Measurements from ENCODE around the gene MYO18B.

DNA sequence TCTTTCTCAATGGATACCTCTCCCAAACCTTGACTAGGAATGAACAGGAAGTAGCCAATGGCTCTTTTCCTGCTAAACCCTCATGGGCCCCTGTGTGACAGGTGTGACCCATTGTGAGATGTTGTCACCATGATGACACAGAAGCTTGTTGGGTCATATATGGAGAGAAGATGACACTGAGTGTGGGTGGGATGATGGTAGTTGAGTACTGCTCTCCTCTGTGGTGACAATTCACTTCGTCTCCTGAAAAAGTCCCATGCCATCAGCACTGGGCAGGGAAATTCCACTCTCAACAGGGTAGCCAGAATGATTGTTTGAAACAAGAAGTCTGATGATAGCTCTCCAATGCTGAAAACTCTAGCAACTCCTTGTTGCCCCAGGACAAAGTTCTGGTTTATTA lies 333.3 kb downstream of the MYO18B start:
- TF ChIP-seq, protein P1, sequence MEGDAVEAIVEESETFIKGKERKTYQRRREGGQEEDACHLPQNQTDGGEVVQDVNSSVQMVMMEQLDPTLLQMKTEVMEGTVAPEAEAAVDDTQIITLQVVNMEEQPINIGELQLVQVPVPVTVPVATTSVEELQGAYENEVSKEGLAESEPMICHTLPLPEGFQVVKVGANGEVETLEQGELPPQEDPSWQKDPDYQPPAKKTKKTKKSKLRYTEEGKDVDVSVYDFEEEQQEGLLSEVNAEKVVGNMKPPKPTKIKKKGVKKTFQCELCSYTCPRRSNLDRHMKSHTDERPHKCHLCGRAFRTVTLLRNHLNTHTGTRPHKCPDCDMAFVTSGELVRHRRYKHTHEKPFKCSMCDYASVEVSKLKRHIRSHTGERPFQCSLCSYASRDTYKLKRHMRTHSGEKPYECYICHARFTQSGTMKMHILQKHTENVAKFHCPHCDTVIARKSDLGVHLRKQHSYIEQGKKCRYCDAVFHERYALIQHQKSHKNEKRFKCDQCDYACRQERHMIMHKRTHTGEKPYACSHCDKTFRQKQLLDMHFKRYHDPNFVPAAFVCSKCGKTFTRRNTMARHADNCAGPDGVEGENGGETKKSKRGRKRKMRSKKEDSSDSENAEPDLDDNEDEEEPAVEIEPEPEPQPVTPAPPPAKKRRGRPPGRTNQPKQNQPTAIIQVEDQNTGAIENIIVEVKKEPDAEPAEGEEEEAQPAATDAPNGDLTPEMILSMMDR (IDR thresholded peaks at IDR 0.05; ENCODE audit: insufficient read depth, low read depth, low read length) = no peak
- TF ChIP-seq EZH2 (IDR thresholded peaks at IDR 0.05; ENCODE audit: insufficient read depth, low read length) = no peak

All from astrocyte (in vitro differentiated cells and primary cell).